Panc1 (cell line): ENCODE results near the gene TRIM51. TPM values are rescaled to one million over a fixed set of nuclear protein-coding genes. Genes with fewer than 3 reads are reported as not detected.
"Not testable (repeated sequence)": the region's sequence is repeated elsewhere in the genome, so short reads cannot be mapped to it uniquely, and the experiment has no call there.

ENCODE experiments used
- ATAC-seq: fragments of 200-7000 bp; cut with Tn5 transposase; 2 replicates; pipeline ENCODE4 v1.9.1; 2020; ENCODE audit warnings: mild to moderate bottlenecking, moderate library complexity
- BruUV-seq: library from RNA; stranded (reverse); fragments of 400-500 nt; replicated peaks from 2 replicates; lab custom pipeline; 2021; lab: Mats Ljungman, UMichigan
- CTCF ChIA-PET: fragments of 300-600 bp; sonication (Branson Sonifier 250); formaldehyde crosslinking; loops from one replicate; lab custom pipeline; 2022; ENCODE audit warnings: antibody characterized with exemption; lab: Charles Lee
- POLR2A ChIA-PET: fragments of 300-600 bp; sonication (Branson Sonifier 250); formaldehyde crosslinking; loops from one replicate; lab custom pipeline; 2022; ENCODE audit warnings: antibody characterized with exemption; lab: Charles Lee
- DNase-seq: peaks from one replicate; pipeline ENCODE4 v3.0.0-alpha.2; 2010; ENCODE audit warnings: low read depth, low spot score
- H3K27ac ChIP-seq: 2 replicates; pipeline ENCODE4 v1.5.1; 2011; ENCODE audit warnings: mild to moderate bottlenecking, low read length, inconsistent platforms
- H3K27me3 ChIP-seq: fragments of 200-500 bp; sonication (Bioruptor generic); 2 replicates; pipeline ENCODE4 v1.6.0; 2014; ENCODE audit warnings: low read length, inconsistent platforms; ENCODE audit not compliant: control insufficient read depth, insufficient read depth
- H3K36me3 ChIP-seq: fragments of 200-500 bp; sonication (Bioruptor generic); 2 replicates; pipeline ENCODE4 v1.5.1; 2014; ENCODE audit warnings: inconsistent platforms, mild to moderate bottlenecking, low read length, moderate library complexity; ENCODE audit not compliant: control insufficient read depth, insufficient read depth
- H3K4me1 ChIP-seq: 2 replicates; pipeline ENCODE4 v1.5.1; 2011; ENCODE audit warnings: inconsistent platforms, mild to moderate bottlenecking, low read length, moderate library complexity; ENCODE audit not compliant: control insufficient read depth, insufficient read depth
- H3K4me3 ChIP-seq, 2 experiments: 2 replicates each; pipeline ENCODE4 v1.5.1; 2011 to 2012; ENCODE audit warnings: low read depth in 2 of 2, low read length in 2 of 2, mild to moderate bottlenecking in 2 of 2, inconsistent platforms in 1 of 2, moderate library complexity in 1 of 2
- H3K9me3 ChIP-seq: fragments of 200-500 bp; sonication (Bioruptor generic); 2 replicates; pipeline ENCODE4 v1.5.1; 2014; ENCODE audit warnings: low read depth, mild to moderate bottlenecking, inconsistent platforms, low read length, moderate library complexity; ENCODE audit not compliant: control insufficient read depth, insufficient read depth
- CTCF ChIP-seq: fragments of 450-650 bp; IDR thresholded peaks from 2 replicates; pipeline ENCODE4 v1.5.1; 2017; ENCODE audit warnings: mild to moderate bottlenecking
- POLR2AphosphoS5 ChIP-seq: IDR thresholded peaks from 2 replicates; pipeline ENCODE4 v1.6.1; 2012; ENCODE audit warnings: mild to moderate bottlenecking, low read depth, low read length, moderate library complexity
- REST ChIP-seq, 2 experiments: IDR thresholded peaks; 2 replicates each; pipeline ENCODE4 v1.6.1; 2011 to 2012; ENCODE audit warnings: low read depth in 2 of 2, control low read depth in 1 of 2, low read length in 1 of 2, mild to moderate bottlenecking in 1 of 2, moderate library complexity in 1 of 2; ENCODE audit not compliant: insufficient read depth in 1 of 2
- SIN3A ChIP-seq: IDR thresholded peaks from 2 replicates; pipeline ENCODE4 v1.6.1; 2012; ENCODE audit warnings: low read depth, mild to moderate bottlenecking, low read length, moderate library complexity, borderline replicate concordance; ENCODE audit not compliant: insufficient read depth
- TCF7L2 ChIP-seq: IDR thresholded peaks from 2 replicates; pipeline ENCODE4 v1.6.1; 2011; ENCODE audit warnings: mild to moderate bottlenecking, low read depth, low read length, inconsistent platforms
- in situ Hi-C: cut with HindIII; loops from 2 replicates; pipeline ENCODE4 v1.10.0; 2016; ENCODE audit warnings: low sequenced_read_pairs, low pct_unique_long_range_greater_than_20kb
- intact Hi-C: fragments of 100-400 bp; cut with micrococcal nuclease; formaldehyde crosslinking; loops from one replicate; pipeline ENCODE4 v1.10.0; 2022; ENCODE audit not compliant: unreplicated experiment
- total RNA-seq: library from RNA; stranded (reverse); gene quantifications from one replicate; pipeline ENCODE4 v1.2.1, GENCODE V29; 2021; ENCODE audit not compliant: unreplicated experiment

Gene TRIM51
- total RNA-seq, 1 experiment from 2014 or later: not detected

- POLR2A ChIA-PET: no interaction called here
- Histone ChIP-seq H3K36me3 (no peaks in the 10 kb centered on the region), H3K27me3 (no peaks in the 10 kb centered on the region), H3K4me3 (no peak overlapping the region), H3K9me3 (no peaks in the 10 kb centered on the region), H3K27ac (no peak overlapping the region), H3K4me1 (no peaks in the 10 kb centered on the region)
- DNase-seq (no peak), ATAC-seq (no peak)
- in situ Hi-C loops (no loop called here), intact Hi-C loops (no loop called here)
- BruUV-seq: no TSS peak
- no peak for TF ChIP-seq SIN3A
- no peak for TF ChIP-seq REST (IDR thresholded peaks at IDR 0.05; ENCODE audit: insufficient read depth in 1 of 2, low read depth in 2 of 2, low read length in 1 of 2)
- TF ChIP-seq CTCF: no peak
- TF ChIP-seq POLR2AphosphoS5: no peak
- no peak for TF ChIP-seq TCF7L2
- CTCF ChIA-PET: no interaction called here
Observed at GRCh38 chr11:55854704-55855103, 28.4 kb upstream of the TRIM51 start.

DNA sequence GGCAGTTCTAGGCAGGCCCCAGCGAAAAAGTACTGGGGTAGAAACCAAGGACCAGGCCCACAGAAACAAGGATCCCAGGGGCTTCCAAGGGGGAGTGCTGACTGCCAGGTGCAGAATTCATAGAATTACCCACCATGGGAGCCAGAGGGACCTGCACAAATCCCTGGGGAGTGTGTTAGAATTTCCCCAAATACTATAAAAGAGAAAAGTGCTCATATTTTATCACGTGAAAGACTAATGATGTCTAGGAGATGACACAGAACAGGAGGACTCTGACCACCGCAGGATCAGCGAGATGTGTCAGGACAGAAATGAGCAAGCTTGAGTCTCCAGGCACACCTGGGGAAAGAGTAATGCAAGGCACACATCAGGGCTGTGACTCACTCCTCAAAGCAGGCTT is 15.7 kb upstream of the TRIM51 start:
- CTCF ChIA-PET, intact Hi-C loops, H3K27ac ChIP-seq, H3K4me1 ChIP-seq, ATAC-seq, in situ Hi-C loops, H3K9me3 ChIP-seq, H3K27me3 ChIP-seq, POLR2A ChIA-PET, H3K36me3 ChIP-seq, DNase-seq, BruUV-seq, H3K4me3 ChIP-seq: not testable (repeated sequence)

GRCh38 chr11:55872731-55873130 is 10.4 kb upstream of the TRIM51 start:
- H3K4me3 ChIP-seq, in situ Hi-C loops, H3K27me3 ChIP-seq, ATAC-seq, CTCF ChIA-PET, H3K27ac ChIP-seq, H3K4me1 ChIP-seq, BruUV-seq, H3K9me3 ChIP-seq, intact Hi-C loops, H3K36me3 ChIP-seq, POLR2A ChIA-PET, DNase-seq: not testable (repeated sequence)

GRCh38 chr11:55873146-55873545 is 10.0 kb upstream of the TRIM51 start:
- CTCF ChIA-PET, BruUV-seq: not testable (repeated sequence)

GRCh38 chr11:55884995-55885394 is 1.9 kb downstream of the TRIM51 start:
- intact Hi-C loops, H3K4me1 ChIP-seq, H3K36me3 ChIP-seq, CTCF ChIA-PET, H3K9me3 ChIP-seq, H3K27ac ChIP-seq, in situ Hi-C loops, DNase-seq, BruUV-seq, H3K4me3 ChIP-seq, H3K27me3 ChIP-seq, ATAC-seq, POLR2A ChIA-PET: not testable (repeated sequence)

More at GRCh38 chr11:55873146-55873545, 10.0 kb upstream of the TRIM51 start:
- ATAC-seq, in situ Hi-C loops, DNase-seq, H3K4me3 ChIP-seq, H3K4me1 ChIP-seq, H3K9me3 ChIP-seq, H3K36me3 ChIP-seq, H3K27ac ChIP-seq, intact Hi-C loops, POLR2A ChIA-PET, H3K27me3 ChIP-seq: not testable (repeated sequence)
